K562 (cell line): Measurements from ENCODE around the gene MON2. TPM values are rescaled to one million over a fixed set of nuclear protein-coding genes. Genes with fewer than 3 reads are reported as not detected.

Source experiments
- BRD9 ChIP-seq: fragments of 450-650 bp; IDR thresholded peaks from 2 replicates; pipeline ENCODE4 v1.6.1; 2018; ENCODE audit warnings: low read depth; ENCODE audit not compliant: partially characterized antibody
- E2F6 ChIP-seq, 2 experiments: IDR thresholded peaks; 2 replicates each; pipeline ENCODE4 v1.6.1; 2011; ENCODE audit warnings: borderline replicate concordance in 1 of 2, control low read depth in 1 of 2, low read depth in 1 of 2, low read length in 1 of 2, mild to moderate bottlenecking in 1 of 2, mixed read lengths in 1 of 2, moderate library complexity in 1 of 2; ENCODE audit not compliant: insufficient read depth in 1 of 2, insufficient read length in 1 of 2, poor library complexity in 1 of 2, severe bottlenecking in 1 of 2; ENCODE audit errors: extremely low read depth in 1 of 2
- ETV1 ChIP-seq: fragments of 450-650 bp; conservative IDR thresholded peaks from 2 replicates; pipeline ENCODE4 v1.6.1; 2016; ENCODE audit warnings: missing genetic modification characterization, control low read depth, low read depth, missing compliant biosample characterization
- MTA1 ChIP-seq: fragments of 450-650 bp; IDR thresholded peaks from 2 replicates; pipeline ENCODE4 v1.6.1; 2017; ENCODE audit warnings: borderline replicate concordance
- PKNOX1 ChIP-seq: fragments of 450-650 bp; IDR thresholded peaks from 2 replicates; pipeline ENCODE4 v1.6.1; 2016
- RCOR1 ChIP-seq, 2 experiments: IDR thresholded peaks; 2 replicates each; pipeline ENCODE4 v1.6.1; 2012; ENCODE audit warnings: low read depth in 2 of 2, low read length in 2 of 2, borderline replicate concordance in 1 of 2, improper control_type of control experiment in 1 of 2
- RFX7 ChIP-seq: fragments of 250-450 bp; sonication (Bioruptor Pico); IDR thresholded peaks from 2 replicates; pipeline ENCODE4 v1.5.1; 2021; ENCODE audit warnings: mild to moderate bottlenecking
- SFPQ ChIP-seq: fragments of 200-400 bp; formaldehyde crosslinking; IDR thresholded peaks from 2 replicates; pipeline ENCODE4 v1.6.1; 2017; ENCODE audit warnings: mild to moderate bottlenecking, low read depth, low read length, moderate library complexity
- SMARCB1 ChIP-seq: IDR thresholded peaks from 2 replicates; pipeline ENCODE4 v1.6.1; 2011; ENCODE audit warnings: improper control_type of control experiment, low read depth; ENCODE audit not compliant: insufficient read length
- TSC22D4 ChIP-seq: fragments of 450-650 bp; IDR thresholded peaks from 2 replicates; pipeline ENCODE4 v1.6.1; 2016; ENCODE audit warnings: missing genetic modification characterization, missing biosample characterization, control low read depth
- ZFP1 ChIP-seq: fragments of 450-650 bp; formaldehyde crosslinking; IDR thresholded peaks from 2 replicates; pipeline ENCODE4 v1.4.0; 2020; ENCODE audit warnings: mild to moderate bottlenecking, mixed read lengths
- ZMIZ1 ChIP-seq, 2 experiments: fragments of 150-350 bp in 1 of 2; IDR thresholded peaks; 2 replicates each; pipeline ENCODE4 v1.6.1; 2012 to 2016; ENCODE audit warnings: low read depth in 2 of 2, low read length in 2 of 2, mild to moderate bottlenecking in 1 of 2, moderate library complexity in 1 of 2
- ZNF408 ChIP-seq: fragments of 250-450 bp; sonication (Bioruptor Pico); IDR thresholded peaks from 2 replicates; pipeline ENCODE4 v1.4.0; 2020; ENCODE audit warnings: low read depth, mild to moderate bottlenecking, moderate library complexity
- polyA plus RNA-seq, 8 experiments: library from polyadenylated mRNA; depleted of rRNA in 4 of 8; stranded (reverse) in 5 of 8; unstranded in 3 of 8; fragments of >200 nt; fragmentation: Nextera tagmentation in 2 of 8; fragmentation: Illumina TruSeq in 1 of 8; extraction: Ambion mirVana in 2 of 8; extraction: Trizol in 1 of 8; gene quantifications; 2 replicates each; pipeline versions ENCODE4 v1.2.1 to v1.2.3, GENCODE V29; 2011 to 2014; ENCODE audit warnings: inconsistent platforms in 1 of 8, missing spikeins in 1 of 8
- total RNA-seq, 7 experiments: library from RNA; depleted of rRNA in 6 of 7; stranded (reverse); fragments of >200 nt in 6 of 7; fragmentation: Illumina TruSeq in 2 of 7; extraction: Trizol in 2 of 7; gene quantifications; 2 replicates each; pipeline versions ENCODE4 v1.2.1 to v1.2.3, GENCODE V29; 2011 to 2021; ENCODE audit warnings: low replicate concordance in 1 of 7
- TF ChIP-seq, protein P1 (sequence below): conservative IDR thresholded peaks from 2 replicates; pipeline ENCODE4 v1.6.1; 2011; ENCODE audit warnings: low read depth, mild to moderate bottlenecking, low read length; ENCODE audit not compliant: control insufficient read depth
- TF ChIP-seq, protein P2 (sequence below), 2 experiments: fragments of 450-650 bp in 1 of 2; sonication (generic) in 1 of 2; formaldehyde crosslinking; conservative IDR thresholded peaks; 2 replicates each; pipeline versions ENCODE4 v1.4.0 to v1.8.1; 2020 to 2022; ENCODE audit warnings: mild to moderate bottlenecking in 1 of 2, missing genetic modification reagents in 1 of 2

The MON2 gene
- total and polyA plus RNA-seq, 9 of the 15 experiments (the other 6 are each of a cell fraction or from before 2014, with no cell fraction given), result 3.6 to 31.6 (median 16.8) TPM

DNA sequence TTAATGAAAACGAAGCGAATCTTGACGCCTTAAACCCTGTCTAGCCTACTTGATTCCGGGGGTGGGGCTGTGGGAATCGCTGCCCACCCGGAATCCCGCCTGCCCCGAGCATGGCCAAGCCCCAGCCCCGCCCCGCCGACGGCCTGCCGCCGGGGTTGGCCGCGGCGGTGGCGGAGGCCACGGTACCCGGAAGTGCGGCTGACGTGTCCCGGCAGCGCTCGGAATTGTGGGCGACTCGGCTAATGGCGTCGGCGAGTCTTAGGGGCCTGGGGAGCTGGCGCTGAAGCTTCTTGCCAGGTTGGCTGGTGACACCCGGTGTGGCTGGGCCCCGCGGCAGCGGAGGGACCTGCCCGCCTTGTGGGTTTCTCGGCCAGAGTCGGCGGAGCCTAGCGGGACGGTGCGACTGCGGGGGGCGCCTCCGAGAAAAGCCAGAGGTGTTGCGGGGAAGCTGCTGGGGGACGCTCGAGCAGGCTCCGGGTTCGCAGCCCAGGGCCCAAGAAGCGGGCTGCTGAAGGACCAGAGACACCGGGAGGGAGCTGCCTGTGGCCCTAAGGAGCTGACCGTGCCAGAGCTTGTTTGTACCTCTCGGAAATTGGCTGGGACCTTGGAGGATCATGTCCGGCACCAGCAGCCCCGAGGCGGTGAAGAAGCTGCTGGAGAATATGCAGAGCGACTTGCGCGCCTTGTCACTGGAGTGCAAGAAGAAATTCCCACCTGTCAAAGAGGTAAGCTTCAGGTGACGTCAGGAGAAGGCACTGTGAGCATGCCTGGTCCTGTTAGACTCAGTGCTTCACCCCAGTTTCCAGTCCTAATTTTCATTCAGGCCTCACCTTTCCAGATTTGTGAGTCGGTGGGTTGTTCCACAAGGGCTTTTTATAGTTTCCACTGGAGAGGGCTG, at the start of gene MON2 (continued):
- TF ChIP-seq E2F6 (IDR thresholded peaks at IDR 0.05; ENCODE audit: borderline replicate concordance in 1 of 2, extremely low read depth in 1 of 2, insufficient read depth in 1 of 2, insufficient read length in 1 of 2, low read depth in 1 of 2, low read length in 1 of 2, poor library complexity in 1 of 2, severe bottlenecking in 1 of 2) (peak; percentile 55 to 96), SFPQ (no peak), SMARCB1 (no peak), RFX7 (CRISPR knock-in tag) (no peak), TSC22D4 (tag) (no peak), ETV1 (tag) (no peak), BRD9 (no peak), ZFP1 (CRISPR knock-in tag) (no peak), MTA1 (no peak), PKNOX1 (no peak), ZMIZ1 (IDR thresholded peaks at IDR 0.05; ENCODE audit: low read depth in 2 of 2, low read length in 2 of 2) (no peak), RCOR1 (IDR thresholded peaks at IDR 0.05; ENCODE audit: borderline replicate concordance in 1 of 2, low read depth in 2 of 2, low read length in 2 of 2) (peak in 1 of 2 experiments; percentile 28; a peak in 1 of 4 replicates), ZNF408 (CRISPR knock-in tag) (no peak)
- TF ChIP-seq, protein P1, sequence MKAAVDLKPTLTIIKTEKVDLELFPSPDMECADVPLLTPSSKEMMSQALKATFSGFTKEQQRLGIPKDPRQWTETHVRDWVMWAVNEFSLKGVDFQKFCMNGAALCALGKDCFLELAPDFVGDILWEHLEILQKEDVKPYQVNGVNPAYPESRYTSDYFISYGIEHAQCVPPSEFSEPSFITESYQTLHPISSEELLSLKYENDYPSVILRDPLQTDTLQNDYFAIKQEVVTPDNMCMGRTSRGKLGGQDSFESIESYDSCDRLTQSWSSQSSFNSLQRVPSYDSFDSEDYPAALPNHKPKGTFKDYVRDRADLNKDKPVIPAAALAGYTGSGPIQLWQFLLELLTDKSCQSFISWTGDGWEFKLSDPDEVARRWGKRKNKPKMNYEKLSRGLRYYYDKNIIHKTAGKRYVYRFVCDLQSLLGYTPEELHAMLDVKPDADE, result peak; percentile 82
- TF ChIP-seq, protein P2, sequence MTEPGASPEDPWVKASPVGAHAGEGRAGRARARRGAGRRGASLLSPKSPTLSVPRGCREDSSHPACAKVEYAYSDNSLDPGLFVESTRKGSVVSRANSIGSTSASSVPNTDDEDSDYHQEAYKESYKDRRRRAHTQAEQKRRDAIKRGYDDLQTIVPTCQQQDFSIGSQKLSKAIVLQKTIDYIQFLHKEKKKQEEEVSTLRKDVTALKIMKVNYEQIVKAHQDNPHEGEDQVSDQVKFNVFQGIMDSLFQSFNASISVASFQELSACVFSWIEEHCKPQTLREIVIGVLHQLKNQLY (CRISPR knock-in tag; conservative IDR thresholded peaks at IDR 0.05), result no peak
